CD14-positive monocyte (primary cell): Measurements from ENCODE around the gene WNT11. TPM values are rescaled to one million over a fixed set of nuclear protein-coding genes. Genes with fewer than 3 reads are reported as not detected.

Experiments used
- DNase-seq, 3 donors: peaks; one replicate each; pipeline ENCODE4 v3.0.0-alpha.2; 2011 to 2022
- H2AFZ ChIP-seq: 2 replicates; pipeline ENCODE4 v1.6.0; 2012; ENCODE audit warnings: mild to moderate bottlenecking, low read depth, low read length, inconsistent platforms; ENCODE audit not compliant: insufficient read depth, poor library complexity, severe bottlenecking
- H3K27ac ChIP-seq, 2 donors: 1 replicate in 1 of 2; 2 replicates in 1 of 2; pipeline ENCODE4 v1.5.1; 2012 to 2013; ENCODE audit warnings: low read length in 2 of 2, control low read depth in 1 of 2, inconsistent platforms in 1 of 2, low read depth in 1 of 2, mild to moderate bottlenecking in 1 of 2
- H3K27me3 ChIP-seq, 2 donors: one replicate each; pipeline versions ENCODE4 v1.6.0 to v1.6.1; 2011 to 2013; ENCODE audit warnings: low read length in 2 of 2; ENCODE audit not compliant: control insufficient read depth in 2 of 2, insufficient read depth in 2 of 2
- H3K36me3 ChIP-seq, 2 donors: replicated peaks in 1 of 2; 1 replicate in 1 of 2; 2 replicates in 1 of 2; pipeline versions ENCODE4 v1.5.1 to v1.6.1; 2012 to 2013; ENCODE audit warnings: low read length in 2 of 2, control low read depth in 1 of 2, inconsistent platforms in 1 of 2, mild to moderate bottlenecking in 1 of 2; ENCODE audit not compliant: insufficient read depth in 2 of 2, control insufficient read depth in 1 of 2
- H3K4me1 ChIP-seq, 2 donors: 1 replicate in 1 of 2; 2 replicates in 1 of 2; pipeline versions ENCODE4 v1.5.1 to v1.6.1; 2012 to 2013; ENCODE audit warnings: low read length in 2 of 2, control low read depth in 1 of 2, inconsistent platforms in 1 of 2, mild to moderate bottlenecking in 1 of 2, moderate library complexity in 1 of 2; ENCODE audit not compliant: insufficient read depth in 2 of 2, control insufficient read depth in 1 of 2
- H3K4me2 ChIP-seq: replicated peaks from 2 replicates; pipeline ENCODE3; 2012; ENCODE audit warnings: low read length, moderate library complexity, mild to moderate bottlenecking; ENCODE audit not compliant: poor library complexity, severe bottlenecking; ENCODE audit errors: extremely low read depth
- H3K4me3 ChIP-seq, 3 experiments: fragments of 200-600 bp in 1 of 3; sonication (generic) in 1 of 3; replicated peaks in 1 of 3; 1 replicate in 2 of 3; 2 replicates in 1 of 3; pipeline ENCODE4 v1.5.1; 2011 to 2013; ENCODE audit warnings: low read length in 3 of 3, mild to moderate bottlenecking in 3 of 3, control low read depth in 2 of 3, low read depth in 2 of 3, inconsistent platforms in 1 of 3, moderate library complexity in 1 of 3
- H3K79me2 ChIP-seq: 2 replicates; pipeline ENCODE4 v1.6.0; 2012; ENCODE audit warnings: mild to moderate bottlenecking, control low read depth, inconsistent platforms, low read length, moderate library complexity; ENCODE audit not compliant: insufficient read depth
- H3K9ac ChIP-seq: 2 replicates; pipeline ENCODE4 v1.6.0; 2017; ENCODE audit warnings: low read length, mild to moderate bottlenecking; ENCODE audit not compliant: insufficient read depth, poor library complexity, severe bottlenecking
- H3K9me3 ChIP-seq, 2 donors: replicated peaks in 1 of 2; 1 replicate in 1 of 2; 2 replicates in 1 of 2; pipeline versions ENCODE4 v1.5.1 to v1.6.1; 2012 to 2013; ENCODE audit warnings: low read length in 2 of 2, control low read depth in 1 of 2; ENCODE audit not compliant: control insufficient read depth in 1 of 2, insufficient read depth in 1 of 2
- H4K20me1 ChIP-seq: 2 replicates; pipeline ENCODE4 v1.6.0; 2012; ENCODE audit warnings: mild to moderate bottlenecking, low read length, control low read depth, moderate library complexity; ENCODE audit not compliant: insufficient read depth
- H3K27ac Mint-ChIP-seq, 7 donors: one replicate each; pipeline ENCODE4 v1.8.0; 2020; ENCODE audit warnings: mild to moderate bottlenecking in 7 of 7, mixed read lengths in 7 of 7, moderate library complexity in 6 of 7, inconsistent platforms in 2 of 7
- H3K27me3 Mint-ChIP-seq, 3 donors: one replicate each; pipeline ENCODE4 v1.8.0; 2021 to 2022; ENCODE audit warnings: low read depth in 3 of 3, mild to moderate bottlenecking in 3 of 3, mixed read lengths in 3 of 3, moderate library complexity in 3 of 3, inconsistent platforms in 1 of 3
- H3K36me3 Mint-ChIP-seq, 2 donors: one replicate each; pipeline ENCODE4 v1.8.0; 2020; ENCODE audit warnings: mixed read lengths in 2 of 2, inconsistent platforms in 1 of 2, mild to moderate bottlenecking in 1 of 2
- H3K4me1 Mint-ChIP-seq: one replicate; pipeline ENCODE4 v1.8.0; 2020; ENCODE audit warnings: mild to moderate bottlenecking, mixed read lengths
- H3K4me3 Mint-ChIP-seq, 2 donors: one replicate each; pipeline ENCODE4 v1.8.0; 2020; ENCODE audit warnings: mild to moderate bottlenecking in 2 of 2, mixed read lengths in 2 of 2, moderate library complexity in 1 of 2
- H3K9me3 Mint-ChIP-seq, 7 donors: one replicate each; pipeline ENCODE4 v1.8.0; 2020 to 2022; ENCODE audit warnings: mixed read lengths in 7 of 7, mild to moderate bottlenecking in 6 of 7, moderate library complexity in 6 of 7, inconsistent platforms in 2 of 7
- CTCF ChIP-seq: fragments of 200-600 bp; IDR thresholded peaks from one replicate; pipeline ENCODE4 v1.8.0; 2022; ENCODE audit warnings: antibody characterized with exemption, mild to moderate bottlenecking
- WGBS: methylation state at CpG from one replicate; pipeline ENCODE4 v1.1.5; 2013; ENCODE audit warnings: missing lambda C conversion rate; ENCODE audit not compliant: insufficient coverage; 5-methylcytosine and 5-hydroxymethylcytosine counted together
- intact Hi-C, 2 donors: fragments of 100-400 bp; cut with micrococcal nuclease; formaldehyde crosslinking; loops; one replicate each; pipeline versions ENCODE4 v1.15.0 to v1.15.1; 2023
- polyA plus RNA-seq, 3 donors: library from polyadenylated mRNA; depleted of rRNA in 1 of 3; unstranded in 2 of 3; stranded (reverse) in 1 of 3; fragments of 300-500 nt in 2 of 3; fragments of >200 nt in 1 of 3; fragmentation: Illumina TruSeq in 2 of 3; gene quantifications; 1 replicate in 2 of 3; 2 replicates in 1 of 3; pipeline ENCODE4 v1.2.3, GENCODE V29; 2012 to 2021

WNT11 gene
- polyA plus RNA-seq, 3 donors, result 0.09 to 0.24 (median 0.21) TPM

DNA sequence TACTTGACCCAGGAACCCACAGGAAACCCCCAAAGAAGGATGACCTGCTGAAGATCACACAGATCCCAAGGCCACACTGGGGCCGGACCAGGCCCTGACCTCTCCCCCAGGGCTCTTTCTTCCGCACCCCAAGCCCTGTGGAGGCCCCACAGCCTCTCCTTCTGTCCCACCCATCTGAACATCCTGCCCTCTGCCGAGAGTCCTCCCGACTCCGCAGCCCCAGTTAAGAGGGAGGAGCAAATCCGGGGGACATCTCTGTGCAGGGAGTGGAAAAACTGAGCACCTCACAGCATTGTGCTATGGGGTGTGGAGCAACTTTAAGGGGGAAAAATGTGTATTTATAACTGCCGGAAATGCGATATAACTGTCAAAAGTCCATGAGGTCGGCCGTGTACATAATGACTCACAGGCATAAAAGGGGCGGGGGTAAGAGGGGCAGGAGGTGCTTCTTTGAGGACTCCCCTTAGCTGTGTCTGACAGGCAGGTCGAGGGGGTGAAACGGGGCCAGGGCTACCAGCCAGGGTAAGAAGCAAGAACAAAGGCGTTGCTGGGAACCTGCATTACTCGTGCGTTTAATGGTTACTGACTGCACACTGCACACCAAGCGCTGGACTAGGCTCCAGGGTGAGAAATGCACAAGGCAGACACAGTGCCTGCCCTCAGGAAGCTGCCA lies 57.2 kb downstream of the WNT11 start:
- intact Hi-C loops, result no loop called here
- TF ChIP-seq CTCF, result no peak

GRCh38 chr11:76148231-76148630 lies 58.1 kb downstream of the WNT11 start:
- H2AFZ ChIP-seq, result no peak overlapping the region

More for the DNA sequence above, 57.2 kb downstream of the WNT11 start:
- H3K27ac ChIP-seq, result no peak overlapping the region
- H2AFZ ChIP-seq, result no peak overlapping the region
- WGBS, result 93% methylated on average over 15 of the region's 17 CpGs
- H3K27ac Mint-ChIP-seq, result no peak overlapping the region
- H3K4me3 ChIP-seq, result no peak overlapping the region
- H3K4me1 Mint-ChIP-seq, result peaks cover 16% of the 10 kb centered on the region
- no peak overlapping the region for H3K4me3 Mint-ChIP-seq
- H3K36me3 Mint-ChIP-seq, result no peaks in the 10 kb centered on the region
- H3K27me3 Mint-ChIP-seq, result peaks cover 9 to 15% (median 11%) of the 10 kb centered on the region in 3 donors
- peaks cover 10 to 12% of the 10 kb centered on the region in 2 donors for H3K4me1 ChIP-seq
- no peaks in the 10 kb centered on the region for H3K79me2 ChIP-seq
- peaks cover 0 to 6% of the 10 kb centered on the region in 2 donors for H3K36me3 ChIP-seq
- peaks cover 0 to 2% (median 0%) of the 10 kb centered on the region in 7 donors for H3K9me3 Mint-ChIP-seq
- no peaks in the 10 kb centered on the region for H4K20me1 ChIP-seq
- no peak for DNase-seq
- H3K9ac ChIP-seq, result no peak overlapping the region
- no peaks in the 10 kb centered on the region for H3K27me3 ChIP-seq
- H3K4me2 ChIP-seq, result no peak overlapping the region
- no peaks in the 10 kb centered on the region for H3K9me3 ChIP-seq

More at GRCh38 chr11:76148231-76148630, 58.1 kb downstream of the WNT11 start:
- Histone ChIP-seq H3K9me3 (no peaks in the 10 kb centered on the region), H3K4me1 (peaks cover 10 to 12% of the 10 kb centered on the region in 2 donors), H3K4me3 (no peak overlapping the region), H3K27me3 (no peaks in the 10 kb centered on the region), H3K79me2 (no peaks in the 10 kb centered on the region), H3K36me3 (peaks cover 0 to 11% of the 10 kb centered on the region in 2 donors), H3K27ac (no peak overlapping the region), H3K4me2 (no peak overlapping the region), H4K20me1 (no peaks in the 10 kb centered on the region), H3K9ac (no peak overlapping the region)
- no peak for DNase-seq
- TF ChIP-seq CTCF, result no peak
- peaks cover 9 to 10% (median 9%) of the 10 kb centered on the region in 3 donors for H3K27me3 Mint-ChIP-seq
- H3K36me3 Mint-ChIP-seq, result peaks cover 0 to 1% of the 10 kb centered on the region in 2 donors
- 96% methylated on average over 6 of the region's 6 CpGs for WGBS
- intact Hi-C loops, result no loop called here
- peaks cover 15% of the 10 kb centered on the region for H3K4me1 Mint-ChIP-seq
- H3K9me3 Mint-ChIP-seq, result peaks cover 0 to 2% (median 0%) of the 10 kb centered on the region in 7 donors
- no peak overlapping the region for H3K4me3 Mint-ChIP-seq
- H3K27ac Mint-ChIP-seq, result no peak overlapping the region
